Amniotic epithelial cell (primary cell): ENCODE results near the gene DEFB131A.
"Not testable (repeated sequence)": the region's sequence is repeated elsewhere in the genome, so short reads cannot be mapped to it uniquely, and the experiment has no call there.

Experiments used
- DNase-seq: peaks from one replicate; pipeline ENCODE4 v3.0.0-alpha.2; 2010; ENCODE audit warnings: low read depth

The DEFB131A gene

GRCh38 chr4:9444114-9444513, at the start of gene DEFB131A:
Gene DEFB131A, plus strand, starts transcription at chr4:9444414. Its CDS starts 120 bp downstream, at chr4:9444534.
- DNase-seq = not testable (repeated sequence)

- DNase-seq = not testable (repeated sequence)
These were observed 38.4 kb upstream of the DEFB131A start for GRCh38 chr4:9405774-9406173.

- DNase-seq = not testable (repeated sequence)
These were observed 37.7 kb upstream of the DEFB131A start for GRCh38 chr4:9406491-9406890.

- no peak for DNase-seq
These were observed 34.4 kb upstream of the DEFB131A start for GRCh38 chr4:9409793-9410192.

- DNase-seq = not testable (repeated sequence)
These were observed 22.2 kb upstream of the DEFB131A start for GRCh38 chr4:9421884-9422455.

- not testable (repeated sequence) for DNase-seq
These were observed 18.3 kb upstream of the DEFB131A start for GRCh38 chr4:9425916-9426315.

- not testable (repeated sequence) for DNase-seq
These were observed 14.2 kb upstream of the DEFB131A start for GRCh38 chr4:9430061-9430460.

- DNase-seq = not testable (repeated sequence)
These were observed 10.9 kb upstream of the DEFB131A start for GRCh38 chr4:9433320-9433719.

GRCh38 chr4:9436728-9437127, 7.5 kb upstream of the DEFB131A start:
- not testable (repeated sequence) for DNase-seq

- DNase-seq = not testable (repeated sequence)
These were observed 1.9 kb upstream of the DEFB131A start for GRCh38 chr4:9442355-9442754.

- not testable (repeated sequence) for DNase-seq
These were observed 467 bp downstream of the DEFB131A start for GRCh38 chr4:9444681-9445080.

- DNase-seq = not testable (repeated sequence)
These were observed 8.0 kb downstream of the DEFB131A start for GRCh38 chr4:9452251-9452650.

- DNase-seq = not testable (repeated sequence)
These were observed 10.1 kb downstream of the DEFB131A start for GRCh38 chr4:9454284-9454683.

- not testable (repeated sequence) for DNase-seq
These were observed 10.8 kb downstream of the DEFB131A start for GRCh38 chr4:9455046-9455445.

- not testable (repeated sequence) for DNase-seq
These were observed 35.3 kb downstream of the DEFB131A start for GRCh38 chr4:9479466-9479865.

- DNase-seq = not testable (repeated sequence)
These were observed 35.9 kb downstream of the DEFB131A start for GRCh38 chr4:9480066-9480465.

- DNase-seq = not testable (repeated sequence)
These were observed 38.7 kb downstream of the DEFB131A start for GRCh38 chr4:9482871-9483270.

GRCh38 chr4:9483682-9484081, 39.5 kb downstream of the DEFB131A start:
- DNase-seq = not testable (repeated sequence)

GRCh38 chr4:9486880-9487279, 42.7 kb downstream of the DEFB131A start:
- not testable (repeated sequence) for DNase-seq

GRCh38 chr4:9488796-9489195, 44.6 kb downstream of the DEFB131A start:
- DNase-seq = not testable (repeated sequence)

GRCh38 chr4:9490496-9490895, 46.3 kb downstream of the DEFB131A start:
- DNase-seq = not testable (repeated sequence)

GRCh38 chr4:9490986-9491385, 46.8 kb downstream of the DEFB131A start:
- not testable (repeated sequence) for DNase-seq

- DNase-seq = not testable (repeated sequence)
These were observed 49.4 kb downstream of the DEFB131A start for GRCh38 chr4:9493589-9493988.
